ENCODE data around the gene COL4A5. TPM values are rescaled to one million over a fixed set of nuclear protein-coding genes. Genes with fewer than 3 reads are reported as not detected.

The COL4A5 gene
- total RNA-seq, 2 experiments from 2014 or later = not detected

Other genes with a start within 250 kb of the COL4A5 start
- gene COL4A6, start 1.4 kb upstream of the COL4A5 start, total RNA-seq = not detected

Data from activated CD4-positive, alpha-beta memory T cell treated with anti-CD3 and anti-CD28 coated beads, Interleukin-2, amount 10 ng/mL, durations not matched to agents 7 days and 5 days (primary cell).